WTC11 (cell line): Measurements from ENCODE around the gene DAZAP2. TPM values are rescaled to one million over a fixed set of nuclear protein-coding genes. Genes with fewer than 3 reads are reported as not detected.

ENCODE experiments used
- ATAC-seq: fragments of 200-7000 bp; cut with Tn5 transposase; 2 replicates; pipeline ENCODE4 v1.10.0; 2021; ENCODE audit warnings: mild to moderate bottlenecking, moderate library complexity
- CTCF ChIA-PET: fragments of 300-600 bp; sonication (Branson Sonifier 250); formaldehyde crosslinking; loops from one replicate; lab custom pipeline; 2021; ENCODE audit warnings: antibody characterized with exemption; lab: Charles Lee
- POLR2A ChIA-PET: fragments of 350-600 bp; sonication (Branson Sonifier 250); formaldehyde crosslinking; loops from one replicate; lab custom pipeline; 2021; ENCODE audit warnings: antibody characterized with exemption; lab: Charles Lee
- DNase-seq: peaks from one replicate; pipeline ENCODE4 v3.0.0; 2021; ENCODE audit warnings: low spot score
- H3K27ac Mint-ChIP-seq: 2 replicates; pipeline ENCODE4 v1.8.0; 2021; ENCODE audit warnings: mixed read lengths
- H3K27me3 Mint-ChIP-seq: 2 replicates; pipeline ENCODE4 v1.8.0; 2021; ENCODE audit warnings: low read depth, mild to moderate bottlenecking, moderate library complexity, mixed read lengths
- H3K36me3 Mint-ChIP-seq: 2 replicates; pipeline ENCODE4 v1.8.0; 2021; ENCODE audit warnings: mixed read lengths
- H3K4me1 Mint-ChIP-seq: 2 replicates; pipeline ENCODE4 v1.8.0; 2022; ENCODE audit warnings: mixed read lengths
- H3K4me3 Mint-ChIP-seq: 2 replicates; pipeline ENCODE4 v1.8.0; 2021; ENCODE audit warnings: mild to moderate bottlenecking, moderate library complexity, mixed read lengths
- H3K9me3 Mint-ChIP-seq: 2 replicates; pipeline ENCODE4 v1.8.0; 2021; ENCODE audit warnings: mixed read lengths
- CDX4 ChIP-seq: fragments of 250-450 bp; sonication (Bioruptor Pico); IDR thresholded peaks from 2 replicates; pipeline ENCODE4 v1.9.0; 2021; ENCODE audit warnings: moderate library complexity, mild to moderate bottlenecking, inconsistent platforms, borderline replicate concordance
- CTCF ChIP-seq: fragments of 200-600 bp; IDR thresholded peaks from 2 replicates; pipeline ENCODE4 v1.8.0; 2022; ENCODE audit warnings: antibody characterized with exemption
- ESRRA ChIP-seq: sonication (generic); formaldehyde crosslinking; IDR thresholded peaks from 2 replicates; pipeline ENCODE4 v1.8.1; 2022; ENCODE audit warnings: mild to moderate bottlenecking, missing genetic modification reagents, borderline replicate concordance
- ETV6 ChIP-seq: sonication (generic); formaldehyde crosslinking; IDR thresholded peaks from 2 replicates; pipeline ENCODE4 v1.8.1; 2022; ENCODE audit warnings: mild to moderate bottlenecking, missing genetic modification reagents
- FOXJ3 ChIP-seq: sonication (generic); formaldehyde crosslinking; IDR thresholded peaks from 2 replicates; pipeline ENCODE4 v1.9.0; 2021; ENCODE audit warnings: missing genetic modification reagents, mild to moderate bottlenecking, borderline replicate concordance
- GABPB1 ChIP-seq: sonication (generic); formaldehyde crosslinking; IDR thresholded peaks from 2 replicates; pipeline ENCODE4 v1.8.1; 2023; ENCODE audit warnings: mild to moderate bottlenecking, missing genetic modification reagents
- HMGA2 ChIP-seq: fragments of 250-450 bp; sonication (Bioruptor Pico); IDR thresholded peaks from 2 replicates; pipeline ENCODE4 v1.4.0; 2021; ENCODE audit warnings: mild to moderate bottlenecking, moderate library complexity
- HMGXB4 ChIP-seq: sonication (generic); formaldehyde crosslinking; IDR thresholded peaks from 2 replicates; pipeline ENCODE4 v1.8.1; 2023; ENCODE audit warnings: mild to moderate bottlenecking, moderate library complexity, missing genetic modification reagents
- MAX ChIP-seq: sonication (generic); formaldehyde crosslinking; IDR thresholded peaks from 2 replicates; pipeline ENCODE4 v1.8.0; 2022; ENCODE audit warnings: mild to moderate bottlenecking, missing genetic modification reagents
- NFATC4 ChIP-seq: fragments of 250-450 bp; sonication (Bioruptor Pico); IDR thresholded peaks from 2 replicates; pipeline ENCODE4 v1.9.0; 2021; ENCODE audit warnings: mild to moderate bottlenecking
- NFYB ChIP-seq: sonication (generic); formaldehyde crosslinking; conservative IDR thresholded peaks from 2 replicates; pipeline ENCODE4 v1.8.0; 2022; ENCODE audit warnings: low read depth, missing genetic modification reagents
- NR1H2 ChIP-seq: sonication (generic); formaldehyde crosslinking; IDR thresholded peaks from 2 replicates; pipeline ENCODE4 v1.9.0; 2021; ENCODE audit warnings: mild to moderate bottlenecking, moderate library complexity, missing genetic modification reagents
- NR2C2 ChIP-seq: sonication (generic); formaldehyde crosslinking; IDR thresholded peaks from 2 replicates; pipeline ENCODE4 v1.8.0; 2022; ENCODE audit warnings: mild to moderate bottlenecking, missing genetic modification reagents
- NR3C1 ChIP-seq: sonication (generic); formaldehyde crosslinking; conservative IDR thresholded peaks from 2 replicates; pipeline ENCODE4 v1.8.1; 2023; ENCODE audit warnings: low read depth, mild to moderate bottlenecking, missing genetic modification reagents
- RORB ChIP-seq: fragments of 250-450 bp; sonication (Bioruptor Pico); IDR thresholded peaks from 2 replicates; pipeline ENCODE4 v1.9.0; 2021; ENCODE audit warnings: mild to moderate bottlenecking
- SOX15 ChIP-seq: fragments of 250-450 bp; sonication (Bioruptor Pico); IDR thresholded peaks from 2 replicates; pipeline ENCODE4 v1.9.0; 2021; ENCODE audit warnings: mild to moderate bottlenecking
- SP1 ChIP-seq: sonication (generic); formaldehyde crosslinking; conservative IDR thresholded peaks from 2 replicates; pipeline ENCODE4 v1.8.1; 2022; ENCODE audit warnings: missing genetic modification reagents
- TCF7 ChIP-seq: sonication (generic); formaldehyde crosslinking; IDR thresholded peaks from 2 replicates; pipeline ENCODE4 v1.8.0; 2022; ENCODE audit warnings: mild to moderate bottlenecking, low read depth, missing genetic modification reagents, moderate library complexity
- ZMAT4 ChIP-seq: fragments of 250-450 bp; sonication (Bioruptor Pico); IDR thresholded peaks from 2 replicates; pipeline ENCODE4 v1.9.0; 2021; ENCODE audit warnings: mild to moderate bottlenecking
- ZNF263 ChIP-seq: sonication (generic); formaldehyde crosslinking; IDR thresholded peaks from 2 replicates; pipeline ENCODE4 v1.8.1; 2022; ENCODE audit warnings: low read depth, mild to moderate bottlenecking, moderate library complexity, missing genetic modification reagents
- ZNF396 ChIP-seq: fragments of 250-450 bp; sonication (Bioruptor Pico); IDR thresholded peaks from 2 replicates; pipeline ENCODE4 v1.8.0; 2021; ENCODE audit warnings: mild to moderate bottlenecking, moderate library complexity, borderline replicate concordance
- ZNF423 ChIP-seq: fragments of 250-450 bp; sonication (Bioruptor Pico); IDR thresholded peaks from 2 replicates; pipeline ENCODE4 v2.1.2; 2022; ENCODE audit warnings: mild to moderate bottlenecking, moderate library complexity
- ZNF671 ChIP-seq: fragments of 250-450 bp; sonication (Bioruptor Pico); IDR thresholded peaks from 2 replicates; pipeline ENCODE4 v1.8.0; 2021; ENCODE audit warnings: mild to moderate bottlenecking
- total RNA-seq: library from RNA; stranded (reverse); gene quantifications from 3 replicates; pipeline ENCODE4 v1.2.3, GENCODE V29; 2021

Gene DAZAP2
- total RNA-seq, 1 experiment from 2014 or later: 35.8 TPM

GRCh38 chr12:51217133-51217967 lies 21.3 kb upstream of the DAZAP2 start:
- H3K27ac Mint-ChIP-seq: no peak overlapping the region
- ChIA-PET POLR2A (interaction anchor here (0.5 to 2.5 kb wide), 8 partner anchors 21 to 294 kb away, joined by 3 to 24 read pairs (median 5); partner anchors contain the start of genes CSRNP2 and DAZAP2), CTCF (interaction anchor here (0.6 to 3.0 kb wide), 25 partner anchors 9 to 1848 kb away, joined by 3 to 23 read pairs (median 4); partner anchors contain the start of genes CSRNP2, DAZAP2 and GALNT6)
- peaks cover 18% of the 10 kb centered on the region for H3K4me1 Mint-ChIP-seq
- TF ChIP-seq ZNF263 (CRISPR knock-in tag): no peak
- peak; percentile 54 for TF ChIP-seq ZNF423 (CRISPR knock-in tag)
- peak; percentile 45; the same call in 1 of the 2 replicates for TF ChIP-seq ZMAT4
- TF ChIP-seq HMGXB4 (CRISPR knock-in tag): peak; percentile 65; the same call in 1 of the 2 replicates
- TF ChIP-seq SP1: 0 out of 2 replicates have a peak, but pooled peaks have one; percentile 50
- TF ChIP-seq NFATC4 (CRISPR knock-in tag): no peak
- no peak for TF ChIP-seq HMGA2 (CRISPR knock-in tag)
- TF ChIP-seq RORB (CRISPR knock-in tag): no peak
- no peak for TF ChIP-seq ZNF671 (CRISPR knock-in tag)
- TF ChIP-seq NFYB (CRISPR knock-in tag): no peak
- DNase-seq (peak; percentile 70), ATAC-seq (peak; percentile 60)
- peaks cover 3% of the 10 kb centered on the region; the same call in 1 of the 2 replicates for H3K36me3 Mint-ChIP-seq
- H3K4me3 Mint-ChIP-seq: peak overlapping the region; percentile 70
- no peaks in the 10 kb centered on the region for H3K27me3 Mint-ChIP-seq
- no peaks in the 10 kb centered on the region for H3K9me3 Mint-ChIP-seq

- H3K4me1 Mint-ChIP-seq: peaks cover 18% of the 10 kb centered on the region
- peak within 1 kb of the TSS; percentile 54 for H3K27ac Mint-ChIP-seq
- TF ChIP-seq MAX (CRISPR knock-in tag) (0 out of 2 replicates have a peak, but pooled peaks have one; percentile 28), RORB (CRISPR knock-in tag) (no peak), CTCF (peak; percentile 34; the same call in 1 of the 2 replicates)
- DNase-seq (peak; percentile 74), ATAC-seq (peak; percentile 75)
- ChIA-PET POLR2A (interaction anchor here (0.5 to 2.5 kb wide), 9 partner anchors 12 to 190 kb away, joined by 3 to 24 read pairs (median 5); partner anchors contain the start of genes CSRNP2, DAZAP2 and SMAGP), CTCF (interaction anchor here (0.6 to 3.0 kb wide), 28 partner anchors 10 to 1848 kb away, joined by 3 to 23 read pairs (median 4); partner anchors contain the start of genes CSRNP2, DAZAP2, GALNT6 and SLC11A2)
- no peaks in the 10 kb centered on the region for H3K9me3 Mint-ChIP-seq
- peak within 1 kb of the TSS; percentile 70 for H3K4me3 Mint-ChIP-seq
- H3K27me3 Mint-ChIP-seq: no peaks in the 10 kb centered on the region
- H3K36me3 Mint-ChIP-seq: peaks cover 3% of the 10 kb centered on the region; the same call in 1 of the 2 replicates
Measured at GRCh38 chr12:51217968-51218606, 20.5 kb upstream of the DAZAP2 start, which contains the start of gene POU6F1. Gene POU6F1, minus strand, starts transcription at chr12:51218062. Its CDS starts 11,226 bp downstream, at chr12:51206836.

- no peaks in the 10 kb centered on the region for H3K9me3 Mint-ChIP-seq
- H3K4me3 Mint-ChIP-seq: peak overlapping the region; percentile 70
- H3K27ac Mint-ChIP-seq: peak overlapping the region; percentile 54
- ChIA-PET CTCF (interaction anchor here (0.6 to 3.0 kb wide), 16 partner anchors 11 to 453 kb away, joined by 3 to 23 read pairs (median 4); partner anchors contain the start of genes CSRNP2, DAZAP2 and SLC11A2), POLR2A (interaction anchor here (0.7 to 2.5 kb wide), 6 partner anchors 13 to 191 kb away, joined by 3 to 24 read pairs (median 4); partner anchors contain the start of genes CSRNP2, DAZAP2 and SMAGP)
- no peaks in the 10 kb centered on the region for H3K27me3 Mint-ChIP-seq
- ATAC-seq (peak; percentile 39), DNase-seq (peak; percentile 36)
- H3K4me1 Mint-ChIP-seq: peaks cover 18% of the 10 kb centered on the region
- peaks cover 3% of the 10 kb centered on the region; the same call in 1 of the 2 replicates for H3K36me3 Mint-ChIP-seq
- TF ChIP-seq GABPB1 (no peak), FOXJ3 (CRISPR knock-in tag) (no peak), TCF7 (no peak), NR3C1 (no peak), NR2C2 (CRISPR knock-in tag) (no peak), ZNF396 (CRISPR knock-in tag) (no peak), NR1H2 (no peak), SOX15 (CRISPR knock-in tag) (no peak), ESRRA (CRISPR knock-in tag) (no peak), CDX4 (CRISPR knock-in tag) (no peak), ETV6 (CRISPR knock-in tag) (no peak)
Measured at GRCh38 chr12:51218607-51219161, 19.9 kb upstream of the DAZAP2 start.
